GM19023 (cell line): Measurements from ENCODE around the gene CYBC1.
"Not testable (repeated sequence)": the region's sequence is repeated elsewhere in the genome, so short reads cannot be mapped to it uniquely, and the experiment has no call there.

ENCODE experiments used
- ATAC-seq: cut with Tn5 transposase; IDR thresholded peaks from one replicate; pipeline ENCODE4 v1.9.1; 2021; ENCODE audit warnings: mild to moderate bottlenecking, moderate library complexity; ENCODE audit not compliant: unreplicated experiment

Gene CYBC1

GRCh38 chr17:82479602-82480001, 29.1 kb upstream of the CYBC1 start:
- ATAC-seq, result no peak

- ATAC-seq, result no peak
Measured at GRCh38 chr17:82477934-82478333, 27.4 kb upstream of the CYBC1 start.

GRCh38 chr17:82475458-82475857, 24.9 kb upstream of the CYBC1 start:
- ATAC-seq, result no peak

- ATAC-seq, result no peak
Measured at GRCh38 chr17:82474223-82475010, 23.9 kb upstream of the CYBC1 start.

GRCh38 chr17:82470065-82470464, 19.5 kb upstream of the CYBC1 start:
- ATAC-seq, result no peak

GRCh38 chr17:82468692-82469091, 18.1 kb upstream of the CYBC1 start:
- no peak for ATAC-seq

- no peak for ATAC-seq
Measured at GRCh38 chr17:82465023-82465603, 14.6 kb upstream of the CYBC1 start.

GRCh38 chr17:82464567-82464929, 14.0 kb upstream of the CYBC1 start:
- no peak for ATAC-seq

GRCh38 chr17:82463925-82464566, 13.5 kb upstream of the CYBC1 start:
- no peak for ATAC-seq

GRCh38 chr17:82463391-82463790, 12.8 kb upstream of the CYBC1 start:
- no peak for ATAC-seq

- no peak for ATAC-seq
Measured at GRCh38 chr17:82461827-82462524, 11.4 kb upstream of the CYBC1 start.

- ATAC-seq, result not testable (repeated sequence)
Measured at GRCh38 chr17:82459936-82460335, 9.4 kb upstream of the CYBC1 start.

- peak; percentile 6 for ATAC-seq
Measured at GRCh38 chr17:82458885-82459424, 8.4 kb upstream of the CYBC1 start.

- ATAC-seq, result peak; percentile 94
Measured at GRCh38 chr17:82458179-82458884, 7.8 kb upstream of the CYBC1 start, which contains the start of gene NARF. Gene NARF, plus strand, starts transcription at chr17:82458741. Its CDS starts 63 bp downstream, at chr17:82458804.

- no peak for ATAC-seq
Measured at GRCh38 chr17:82457929-82458178, 7.3 kb upstream of the CYBC1 start.

GRCh38 chr17:82457073-82457928, 6.7 kb upstream of the CYBC1 start:
- no peak for ATAC-seq

- not testable (repeated sequence) for ATAC-seq
Measured at GRCh38 chr17:82453706-82454105, 3.2 kb upstream of the CYBC1 start.

- ATAC-seq, result not testable (repeated sequence)
Measured at GRCh38 chr17:82453151-82453550, 2.6 kb upstream of the CYBC1 start.

- no peak for ATAC-seq
Measured at GRCh38 chr17:82452162-82452561, 1.6 kb upstream of the CYBC1 start.

- peak; percentile 6 for ATAC-seq
Measured at GRCh38 chr17:82449883-82450356, 632 bp downstream of the CYBC1 start.
